HEK293 (cell line): Measurements from ENCODE around the gene LUC7L.

ENCODE experiments used
- CTCF ChIA-PET: fragments of 350-600 bp; formaldehyde crosslinking; extraction: SDS; loops from one replicate; lab custom pipeline; 2021; ENCODE audit warnings: antibody characterized with exemption; lab: Yijun Ruan, JAX
- POLR2A ChIA-PET: fragments of 300-600 bp; formaldehyde crosslinking; extraction: SDS; loops from one replicate; lab custom pipeline; 2020; ENCODE audit warnings: antibody characterized with exemption, inconsistent platforms; lab: Yijun Ruan, JAX
- H3K27ac ChIP-seq: fragments of 200-500 bp; sonication (Bioruptor generic); 2 replicates; pipeline ENCODE4 v1.5.1; 2014; ENCODE audit warnings: low read depth, low read length, control low read depth, inconsistent platforms; ENCODE audit errors: extremely low read depth
- H3K36me3 ChIP-seq, 2 experiments: fragments of 200-500 bp in 1 of 2; sonication (Bioruptor generic) in 1 of 2; 1 replicate in 1 of 2; 2 replicates in 1 of 2; pipeline ENCODE4 v1.5.1; 2014 to 2017; ENCODE audit warnings: inconsistent platforms in 2 of 2, low read length in 2 of 2; ENCODE audit not compliant: control insufficient read depth in 2 of 2, insufficient read depth in 1 of 2
- H3K4me1 ChIP-seq: fragments of 200-500 bp; sonication (Bioruptor generic); 2 replicates; pipeline ENCODE4 v1.5.1; 2014; ENCODE audit warnings: mild to moderate bottlenecking, low read length, inconsistent platforms; ENCODE audit not compliant: control insufficient read depth, insufficient read depth
- H3K4me3 ChIP-seq: 2 replicates; pipeline ENCODE4 v1.5.1; 2011; ENCODE audit warnings: low read depth, mild to moderate bottlenecking, control low read depth, low read length, moderate library complexity
- H3K9me3 ChIP-seq: fragments of 200-500 bp; sonication (Bioruptor generic); 2 replicates; pipeline ENCODE4 v1.5.1; 2014; ENCODE audit warnings: low read depth, low read length, inconsistent platforms; ENCODE audit not compliant: control insufficient read depth, insufficient read depth
- BCL6B ChIP-seq: fragments of 450-650 bp; formaldehyde crosslinking; IDR thresholded peaks from 2 replicates; pipeline ENCODE4 v1.5.1; 2017; ENCODE audit warnings: missing biosample characterization, missing genetic modification characterization
- GFI1B ChIP-seq: fragments of 450-650 bp; formaldehyde crosslinking; IDR thresholded peaks from 2 replicates; pipeline ENCODE4 v1.5.1; 2016; ENCODE audit warnings: missing biosample characterization, missing genetic modification characterization
- GLIS1 ChIP-seq: fragments of 450-650 bp; formaldehyde crosslinking; IDR thresholded peaks from 2 replicates; pipeline ENCODE4 v1.5.1; 2016; ENCODE audit warnings: missing biosample characterization, missing genetic modification characterization
- HOXD13 ChIP-seq: sonication (generic); formaldehyde crosslinking; IDR thresholded peaks from 2 replicates; pipeline ENCODE4 v1.8.0; 2022; ENCODE audit warnings: missing genetic modification reagents, borderline replicate concordance
- KLF7 ChIP-seq: fragments of 450-650 bp; formaldehyde crosslinking; IDR thresholded peaks from 2 replicates; pipeline ENCODE4 v1.5.1; 2016; ENCODE audit warnings: missing biosample characterization, missing genetic modification characterization, borderline replicate concordance
- KLF8 ChIP-seq: fragments of 450-650 bp; formaldehyde crosslinking; IDR thresholded peaks from 2 replicates; pipeline ENCODE4 v1.5.1; 2016; ENCODE audit warnings: missing biosample characterization, missing genetic modification characterization
- PATZ1 ChIP-seq: fragments of 450-650 bp; formaldehyde crosslinking; IDR thresholded peaks from 2 replicates; pipeline ENCODE4 v1.5.1; 2016; ENCODE audit warnings: missing biosample characterization, missing genetic modification characterization
- RBAK ChIP-seq: fragments of 450-650 bp; formaldehyde crosslinking; IDR thresholded peaks from 2 replicates; pipeline ENCODE4 v1.5.1; 2016; ENCODE audit warnings: missing biosample characterization, missing genetic modification characterization
- ZBTB17 ChIP-seq: fragments of 450-650 bp; formaldehyde crosslinking; IDR thresholded peaks from 2 replicates; pipeline ENCODE4 v1.5.1; 2016; ENCODE audit warnings: missing biosample characterization, missing genetic modification characterization
- ZBTB21 ChIP-seq: fragments of 450-650 bp; formaldehyde crosslinking; IDR thresholded peaks from 2 replicates; pipeline ENCODE4 v1.5.1; 2017; ENCODE audit warnings: missing biosample characterization, missing genetic modification characterization
- ZBTB49 ChIP-seq: fragments of 450-650 bp; formaldehyde crosslinking; IDR thresholded peaks from 2 replicates; pipeline ENCODE4 v1.5.1; 2016; ENCODE audit warnings: missing biosample characterization, missing genetic modification characterization, low read depth
- ZNF133 ChIP-seq: fragments of 450-650 bp; formaldehyde crosslinking; IDR thresholded peaks from 2 replicates; pipeline ENCODE4 v1.5.1; 2016; ENCODE audit warnings: missing biosample characterization, missing genetic modification characterization
- ZNF138 ChIP-seq: fragments of 450-650 bp; formaldehyde crosslinking; IDR thresholded peaks from 2 replicates; pipeline ENCODE4 v1.5.1; 2016; ENCODE audit warnings: missing biosample characterization, missing genetic modification characterization, borderline replicate concordance
- ZNF2 ChIP-seq: fragments of 450-650 bp; formaldehyde crosslinking; IDR thresholded peaks from 2 replicates; pipeline ENCODE4 v1.5.1; 2016; ENCODE audit warnings: missing biosample characterization, missing genetic modification characterization
- ZNF266 ChIP-seq: fragments of 450-650 bp; formaldehyde crosslinking; IDR thresholded peaks from 2 replicates; pipeline ENCODE4 v1.5.1; 2016; ENCODE audit warnings: missing biosample characterization, missing genetic modification characterization, low read depth
- ZNF335 ChIP-seq: fragments of 450-650 bp; formaldehyde crosslinking; conservative IDR thresholded peaks from 2 replicates; pipeline ENCODE4 v1.5.1; 2016; ENCODE audit warnings: missing biosample characterization, missing genetic modification characterization
- ZNF341 ChIP-seq: fragments of 450-650 bp; formaldehyde crosslinking; IDR thresholded peaks from 2 replicates; pipeline ENCODE4; 2016; ENCODE audit warnings: low read depth, missing biosample characterization, missing genetic modification characterization
- ZNF350 ChIP-seq: fragments of 450-650 bp; formaldehyde crosslinking; IDR thresholded peaks from 2 replicates; pipeline ENCODE4 v1.5.0; 2017; ENCODE audit warnings: missing biosample characterization, mild to moderate bottlenecking, missing genetic modification characterization
- ZNF404 ChIP-seq: fragments of 450-650 bp; formaldehyde crosslinking; IDR thresholded peaks from 2 replicates; pipeline ENCODE4 v1.5.1; 2017; ENCODE audit warnings: missing biosample characterization, missing genetic modification characterization
- ZNF449 ChIP-seq: fragments of 450-650 bp; formaldehyde crosslinking; IDR thresholded peaks from 2 replicates; pipeline ENCODE4 v1.5.1; 2017; ENCODE audit warnings: missing biosample characterization, mild to moderate bottlenecking, missing genetic modification characterization, moderate library complexity
- ZNF473 ChIP-seq: fragments of 450-650 bp; formaldehyde crosslinking; IDR thresholded peaks from 2 replicates; pipeline ENCODE4 v1.5.1; 2017; ENCODE audit warnings: missing biosample characterization, missing genetic modification characterization
- ZNF48 ChIP-seq: fragments of 450-650 bp; formaldehyde crosslinking; IDR thresholded peaks from 2 replicates; pipeline ENCODE4 v1.5.1; 2016; ENCODE audit warnings: missing biosample characterization, missing genetic modification characterization
- ZNF488 ChIP-seq: fragments of 450-650 bp; formaldehyde crosslinking; IDR thresholded peaks from 2 replicates; pipeline ENCODE4 v1.5.1; 2016; ENCODE audit warnings: missing biosample characterization, missing genetic modification characterization
- ZNF544 ChIP-seq: fragments of 450-650 bp; formaldehyde crosslinking; IDR thresholded peaks from 2 replicates; pipeline ENCODE4 v1.5.0; 2017; ENCODE audit warnings: missing biosample characterization, missing genetic modification characterization
- ZNF561 ChIP-seq: fragments of 450-650 bp; IDR thresholded peaks from 2 replicates; pipeline ENCODE4 v1.5.1; 2018; ENCODE audit warnings: missing biosample characterization, missing genetic modification characterization, borderline replicate concordance
- ZNF585B ChIP-seq: fragments of 450-650 bp; formaldehyde crosslinking; IDR thresholded peaks from 2 replicates; pipeline ENCODE4 v1.5.1; 2016; ENCODE audit warnings: missing biosample characterization, missing genetic modification characterization
- ZNF654 ChIP-seq: fragments of 450-650 bp; formaldehyde crosslinking; IDR thresholded peaks from 2 replicates; pipeline ENCODE4 v1.5.1; 2016; ENCODE audit warnings: low read depth, missing biosample characterization, missing genetic modification characterization
- ZNF707 ChIP-seq: fragments of 450-650 bp; formaldehyde crosslinking; IDR thresholded peaks from 2 replicates; pipeline ENCODE4 v1.5.1; 2016; ENCODE audit warnings: missing biosample characterization, missing genetic modification characterization

The LUC7L gene

GRCh38 chr16:275786-276232, 46.6 kb upstream of the LUC7L start, which contains the start of gene RGS11 (continued):
- no peak for TF ChIP-seq ZNF48 (tag by site-specific recombination)

- ChIA-PET CTCF (no interaction called here), POLR2A (no interaction called here)
- no peak overlapping the region for H3K4me3 ChIP-seq
Observed at GRCh38 chr16:275041-275641, 45.9 kb upstream of the LUC7L start.

GRCh38 chr16:273547-274421, 44.5 kb upstream of the LUC7L start:
- Histone ChIP-seq H3K9me3 (no peaks in the 10 kb centered on the region), H3K4me1 (no peaks in the 10 kb centered on the region), H3K4me3 (no peak overlapping the region), H3K36me3 (no peaks in the 10 kb centered on the region), H3K27ac (no peak overlapping the region)
- ChIA-PET CTCF (interaction anchor here (0.7 to 1.2 kb wide), 3 partner anchors 10 to 89 kb away, joined by 3 read pairs; no protein-coding TSS in a partner anchor), POLR2A (no interaction called here)
- TF ChIP-seq KLF8 (tag by site-specific recombination) (peak; percentile 79), ZNF335 (tag by site-specific recombination) (0 out of 2 replicates have a peak, but pooled peaks have one; percentile 30), ZNF585B (tag by site-specific recombination) (no peak), ZNF449 (tag by site-specific recombination) (peak; percentile 72), GLIS1 (no peak), RBAK (tag by site-specific recombination) (no peak), PATZ1 (tag by site-specific recombination) (peak; percentile 17; the same call in 1 of the 2 replicates), KLF7 (peak; percentile 60; the same call in 1 of the 2 replicates)

More at GRCh38 chr16:275041-275641, 45.9 kb upstream of the LUC7L start:
- H3K9me3 ChIP-seq, result no peaks in the 10 kb centered on the region
- no peak for TF ChIP-seq ZNF133 (tag by site-specific recombination)
- TF ChIP-seq ZNF654 (tag by site-specific recombination), result no peak
- no peak for TF ChIP-seq ZBTB17 (tag by site-specific recombination)
- no peak for TF ChIP-seq KLF7
- no peak for TF ChIP-seq ZNF488 (tag by site-specific recombination)
- no peak for TF ChIP-seq ZBTB21 (tag by site-specific recombination)
- TF ChIP-seq ZNF473 (tag by site-specific recombination), result no peak
- TF ChIP-seq ZNF707 (tag by site-specific recombination), result no peak
- TF ChIP-seq ZNF266 (tag by site-specific recombination), result no peak
- no peak for TF ChIP-seq ZNF350 (tag by site-specific recombination)
- no peak for TF ChIP-seq HOXD13 (CRISPR knock-in tag)
- no peak for TF ChIP-seq ZNF404 (tag by site-specific recombination)
- no peak for TF ChIP-seq BCL6B (tag by site-specific recombination)
- TF ChIP-seq ZNF2 (tag by site-specific recombination), result no peak
- TF ChIP-seq ZNF561 (tag by site-specific recombination), result no peak
- no peak for TF ChIP-seq ZNF544 (tag by site-specific recombination)
- no peak for TF ChIP-seq ZBTB49
- TF ChIP-seq ZNF138, result no peak
- no peak for TF ChIP-seq GFI1B (tag by site-specific recombination)
- TF ChIP-seq ZNF341 (tag by site-specific recombination), result no peak
- TF ChIP-seq, all 188 proteins: peak for 0
- H3K4me1 ChIP-seq, result no peaks in the 10 kb centered on the region
- H3K27ac ChIP-seq, result no peak overlapping the region
- H3K36me3 ChIP-seq, result no peaks in the 10 kb centered on the region
